GM23248 (cell line): Measurements from ENCODE around the gene HOXA10. TPM values are rescaled to one million over a fixed set of nuclear protein-coding genes. Genes with fewer than 3 reads are reported as not detected.

Source experiments
- DNase-seq: peaks from one replicate; pipeline ENCODE4 v3.0.0-alpha.2; 2015
- H2AFZ ChIP-seq: fragments of 200-600 bp; sonication (generic); 2 replicates; pipeline ENCODE4 v1.6.1; 2016; ENCODE audit warnings: antibody characterized with exemption
- H3F3A ChIP-seq: fragments of 200-600 bp; sonication (generic); 2 replicates; pipeline ENCODE4 v1.6.1; 2016; ENCODE audit warnings: mild to moderate bottlenecking, antibody characterized with exemption, mixed run types; ENCODE audit not compliant: insufficient read depth
- H3K27ac ChIP-seq: fragments of 200-600 bp; sonication (generic); 2 replicates; pipeline ENCODE4 v1.5.1; 2016; ENCODE audit warnings: mild to moderate bottlenecking
- H3K27me3 ChIP-seq: fragments of 200-600 bp; sonication (generic); replicated peaks from 2 replicates; pipeline ENCODE4 v1.6.1; 2016; ENCODE audit warnings: mild to moderate bottlenecking; ENCODE audit not compliant: insufficient read depth
- H3K36me3 ChIP-seq: fragments of 200-600 bp; sonication (generic); 2 replicates; pipeline ENCODE4 v1.6.1; 2016; ENCODE audit warnings: low read depth, mild to moderate bottlenecking
- H3K4me1 ChIP-seq: fragments of 200-600 bp; sonication (generic); 2 replicates; pipeline ENCODE4 v1.6.1; 2016; ENCODE audit warnings: mild to moderate bottlenecking; ENCODE audit not compliant: insufficient read depth
- H3K4me2 ChIP-seq: fragments of 200-600 bp; sonication (generic); one replicate; pipeline ENCODE4 v1.6.1; 2016; ENCODE audit warnings: mild to moderate bottlenecking; ENCODE audit not compliant: unreplicated experiment
- H3K4me3 ChIP-seq: fragments of 200-600 bp; sonication (generic); 2 replicates; pipeline ENCODE4 v1.5.1; 2016; ENCODE audit warnings: mild to moderate bottlenecking
- H3K79me2 ChIP-seq: fragments of 200-600 bp; sonication (generic); 2 replicates; pipeline ENCODE4 v1.6.1; 2016; ENCODE audit warnings: mild to moderate bottlenecking; ENCODE audit not compliant: insufficient read depth
- H3K9ac ChIP-seq: fragments of 200-600 bp; sonication (generic); 2 replicates; pipeline ENCODE4 v1.6.1; 2016; ENCODE audit warnings: mild to moderate bottlenecking
- H3K9me2 ChIP-seq: fragments of 200-600 bp; sonication (generic); 2 replicates; pipeline ENCODE4 v1.6.1; 2016; ENCODE audit warnings: mixed run types, mild to moderate bottlenecking, moderate library complexity; ENCODE audit not compliant: insufficient read depth
- H3K9me3 ChIP-seq: fragments of 200-600 bp; sonication (generic); one replicate; pipeline ENCODE4 v1.6.1; 2017; ENCODE audit warnings: low read depth
- H4K20me1 ChIP-seq: fragments of 200-600 bp; sonication (generic); 2 replicates; pipeline ENCODE4 v1.6.0; 2016; ENCODE audit not compliant: insufficient read depth
- EZH2 ChIP-seq: fragments of 200-600 bp; sonication (generic); IDR thresholded peaks from 2 replicates; pipeline ENCODE4 v1.6.1; 2018; ENCODE audit warnings: antibody characterized with exemption, mild to moderate bottlenecking; ENCODE audit not compliant: insufficient read depth, poor library complexity, severe bottlenecking
- EZH2phosphoT487 ChIP-seq: fragments of 200-600 bp; sonication (generic); IDR thresholded peaks from 2 replicates; pipeline ENCODE4 v1.6.1; 2018; ENCODE audit warnings: antibody characterized with exemption, moderate library complexity, mild to moderate bottlenecking, low read depth; ENCODE audit not compliant: insufficient read depth
- WGBS, 2 experiments: methylation state at CpG; one replicate each; pipeline ENCODE4 v1.1.6; 2015 to 2017; ENCODE audit warnings: low lambda C conversion rate in 2 of 2, low coverage in 1 of 2; ENCODE audit errors: missing lambda C conversion rate in 2 of 2; 5-methylcytosine and 5-hydroxymethylcytosine counted together
- in situ Hi-C: fragments of 300-500 bp; cut with MboI; formaldehyde crosslinking; loops from 2 replicates; pipeline ENCODE4 v1.15.0; 2020
- polyA plus RNA-seq: library from polyadenylated mRNA; unstranded; fragments of >200 nt; fragmentation: Nextera tagmentation; extraction: Ambion mirVana; gene quantifications from 2 replicates; pipeline ENCODE4 v1.2.1, GENCODE V29; 2016
- total RNA-seq: library from RNA; depleted of rRNA; stranded (reverse); fragments of >200 nt; shearing (Covaris generic); gene quantifications from 2 replicates; pipeline ENCODE4 v1.2.3, GENCODE V29; 2014

Gene HOXA10
- total and polyA plus RNA-seq, 2 experiments from 2014 or later = 28.0 to 29.3 TPM

GRCh38 chr7:27189997-27190748 is 16.1 kb upstream of the HOXA10 start:
- Histone ChIP-seq H3K36me3 (no peaks in the 10 kb centered on the region), H3K79me2 (no peaks in the 10 kb centered on the region), H3K4me1 (no peaks in the 10 kb centered on the region), H3K4me3 (no peak overlapping the region), H3K9me2 (no peaks in the 10 kb centered on the region), H3K27me3 (no peaks in the 10 kb centered on the region), H2AFZ (no peak overlapping the region), H3K4me2 (no peak overlapping the region), H4K20me1 (no peaks in the 10 kb centered on the region), H3K9me3 (no peaks in the 10 kb centered on the region), H3K9ac (no peak overlapping the region), H3K27ac (no peak overlapping the region), H3F3A (peaks cover 8% of the 10 kb centered on the region; the same call in 1 of the 2 replicates)
- in situ Hi-C loops = loop anchor here (10.0 kb wide), 1 partner anchor 905 kb away; no protein-coding TSS in a partner anchor
- DNase-seq = no peak
- TF ChIP-seq EZH2 (no peak), EZH2phosphoT487 (no peak)
- 68 to 74% methylated on average over 7 of the region's 7 CpGs for WGBS, 2 experiments

DNA sequence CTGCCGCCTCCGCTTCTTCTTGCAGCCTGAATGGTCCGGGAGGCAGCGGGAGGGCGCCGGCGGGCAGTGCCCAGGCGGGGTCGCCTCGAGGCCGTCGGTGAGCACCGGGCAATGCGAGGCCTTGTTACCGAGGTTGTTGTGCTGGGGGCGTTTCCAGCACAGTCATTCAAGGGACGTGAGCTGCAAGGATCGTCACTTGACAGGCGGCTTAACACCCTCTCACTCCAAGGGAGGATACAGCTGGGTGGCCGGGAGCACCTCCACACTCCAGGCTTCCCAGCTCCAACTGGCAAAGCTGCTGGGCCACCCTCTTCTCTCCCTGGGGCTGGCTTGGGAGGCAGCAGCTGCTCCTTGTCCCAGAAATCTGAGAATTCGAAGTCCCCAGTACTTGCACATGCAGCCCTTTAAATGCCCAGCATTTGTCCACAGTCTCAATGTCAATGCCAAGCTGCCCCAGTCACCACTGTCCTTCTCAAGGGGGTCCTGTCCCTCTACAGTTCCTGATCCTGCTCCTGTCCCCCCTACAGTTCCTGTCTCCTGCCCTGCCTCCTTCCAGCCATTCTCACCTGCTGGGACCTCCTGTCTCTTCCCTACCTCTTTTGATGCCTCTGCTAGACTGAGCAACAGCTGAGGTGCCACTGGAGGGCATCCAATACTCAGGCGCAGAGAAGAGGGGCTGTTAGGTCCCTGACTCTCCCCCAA is 15.3 kb upstream of the HOXA10 start:
- no peak overlapping the region for H3K4me3 ChIP-seq
- no peak overlapping the region for H2AFZ ChIP-seq
- H4K20me1 ChIP-seq = no peaks in the 10 kb centered on the region
- in situ Hi-C loops = no loop called here
- H3K27me3 ChIP-seq = no peaks in the 10 kb centered on the region
- H3K27ac ChIP-seq = no peak overlapping the region
- no peaks in the 10 kb centered on the region for H3K4me1 ChIP-seq
- DNase-seq = no peak
- 78 to 83% methylated on average over 19 to 22 of the region's 22 CpGs for WGBS, 2 experiments
- H3K36me3 ChIP-seq = no peaks in the 10 kb centered on the region
- TF ChIP-seq EZH2 (no peak), EZH2phosphoT487 (no peak)
- no peaks in the 10 kb centered on the region for H3K79me2 ChIP-seq
- H3K4me2 ChIP-seq = no peak overlapping the region
- H3K9me2 ChIP-seq = no peaks in the 10 kb centered on the region
- peaks cover 8% of the 10 kb centered on the region; the same call in 1 of the 2 replicates for H3F3A ChIP-seq
- H3K9me3 ChIP-seq = no peaks in the 10 kb centered on the region
- H3K9ac ChIP-seq = no peak overlapping the region

DNA sequence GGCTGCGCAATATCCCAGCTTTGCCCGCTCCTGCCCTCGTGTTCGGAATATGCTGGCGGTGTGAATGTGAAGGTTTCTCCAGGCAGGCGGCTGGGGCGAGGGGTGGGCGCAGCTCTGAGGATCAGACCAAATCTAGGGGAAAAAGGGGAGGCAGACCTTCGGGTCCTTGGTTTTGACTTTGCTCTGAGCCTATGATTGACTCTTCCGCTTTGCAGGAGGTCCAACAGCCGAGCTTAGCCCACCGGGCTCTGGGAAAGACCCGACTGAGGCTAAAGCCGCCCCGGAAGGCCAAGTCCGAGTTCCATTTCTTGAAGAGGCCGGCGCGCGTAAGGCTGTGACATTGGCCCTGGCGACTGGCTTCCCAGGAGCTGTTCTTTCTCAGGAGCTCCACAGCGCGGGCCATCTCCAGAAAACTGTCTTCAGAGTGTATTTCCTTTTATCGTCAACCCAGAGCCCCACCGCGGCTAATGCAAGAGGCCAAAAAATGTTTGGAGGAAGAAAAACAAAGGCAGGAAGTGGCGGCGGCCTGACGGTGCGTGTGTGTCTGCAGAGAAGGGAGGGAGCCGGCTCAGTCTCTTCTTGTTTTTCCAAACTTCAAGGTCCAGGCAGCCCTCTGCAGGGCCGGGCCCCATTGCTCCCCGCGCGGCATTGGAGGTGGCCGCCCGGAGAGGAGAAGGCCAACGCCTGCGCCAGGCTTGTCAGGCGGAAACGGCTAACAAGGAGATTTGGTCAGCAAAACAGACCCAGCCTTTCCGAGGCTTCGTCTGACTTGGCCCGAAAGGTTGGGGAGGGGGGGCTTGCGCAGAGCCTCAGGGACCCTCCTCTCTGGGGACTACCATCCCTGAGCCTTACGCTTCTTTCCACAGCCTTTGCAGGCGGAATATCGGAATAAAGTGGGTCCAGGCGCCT is 14.5 kb upstream of the HOXA10 start:
- Histone ChIP-seq H3K36me3 (no peaks in the 10 kb centered on the region), H3K79me2 (peaks cover 6% of the 10 kb centered on the region), H2AFZ (no peak overlapping the region), H3K9me3 (no peaks in the 10 kb centered on the region), H3F3A (peaks cover 8% of the 10 kb centered on the region; the same call in 1 of the 2 replicates), H3K27me3 (no peaks in the 10 kb centered on the region), H3K9ac (no peak overlapping the region), H3K4me2 (no peak overlapping the region), H3K4me3 (no peak overlapping the region), H4K20me1 (no peaks in the 10 kb centered on the region), H3K27ac (no peak overlapping the region), H3K9me2 (no peaks in the 10 kb centered on the region), H3K4me1 (no peaks in the 10 kb centered on the region)
- TF ChIP-seq EZH2phosphoT487 (no peak), EZH2 (no peak)
- DNase-seq = no peak
- in situ Hi-C loops = no loop called here
- whole genome bisulfite sequencing, 2 experiments = 93 to 95% methylated on average over 48 to 49 of the region's 49 CpGs
